Activated CD8-positive, alpha-beta T cell treated with anti-CD3 and anti-CD28 coated beads for 36 hours (primary cell): ENCODE measurements around the gene DOCK3. TPM values are rescaled to one million over a fixed set of nuclear protein-coding genes. Genes with fewer than 3 reads are reported as not detected.
A peak's percentile ranks its signal among the peaks of the same experiment; 100 is the strongest.
"Not testable (repeated sequence)": the region's sequence is repeated elsewhere in the genome, so short reads cannot be mapped to it uniquely, and the experiment has no call there.

Experiments
- ATAC-seq: fragments of 200-7000 bp; cut with Tn5 transposase; one replicate; pipeline ENCODE4 v1.10.0; 2021; ENCODE audit warnings: mild to moderate bottlenecking, moderate library complexity
- CTCF ChIA-PET: fragments of 350-600 bp; sonication (Branson Sonifier 250); formaldehyde crosslinking; loops from one replicate; lab custom pipeline; 2021; ENCODE audit warnings: antibody characterized with exemption; lab: Charles Lee
- POLR2A ChIA-PET: fragments of 350-600 bp; sonication (Branson Sonifier 250); formaldehyde crosslinking; loops from one replicate; lab custom pipeline; 2021; ENCODE audit warnings: antibody characterized with exemption; lab: Charles Lee
- DNase-seq: peaks from one replicate; pipeline ENCODE4 v3.0.0-alpha.2; 2020
- H3K27ac Mint-ChIP-seq: one replicate; pipeline ENCODE4 v1.8.0; 2021; ENCODE audit warnings: mild to moderate bottlenecking, mixed read lengths
- H3K27me3 Mint-ChIP-seq: one replicate; pipeline ENCODE4 v1.8.0; 2021; ENCODE audit warnings: mixed read lengths
- H3K36me3 Mint-ChIP-seq: one replicate; pipeline ENCODE4 v1.8.0; 2021; ENCODE audit warnings: low read depth, mixed read lengths
- H3K4me1 Mint-ChIP-seq: one replicate; pipeline ENCODE4 v1.8.0; 2021; ENCODE audit warnings: low read depth, mixed read lengths
- H3K4me3 Mint-ChIP-seq: one replicate; pipeline ENCODE4 v1.8.0; 2021; ENCODE audit warnings: mild to moderate bottlenecking, moderate library complexity, mixed read lengths
- H3K9me3 Mint-ChIP-seq: one replicate; pipeline ENCODE4 v1.8.0; 2021; ENCODE audit warnings: mixed read lengths
- intact Hi-C: fragments of 100-400 bp; cut with micrococcal nuclease; formaldehyde crosslinking; loops from one replicate; pipeline ENCODE4 v1.10.0; 2022
- total RNA-seq, 2 experiments: library from RNA; stranded (reverse); gene quantifications; one replicate each; pipeline ENCODE4 v1.2.3, GENCODE V29; 2021
- TF ChIP-seq, protein P1 (sequence below): fragments of 200-600 bp; IDR thresholded peaks from one replicate; pipeline ENCODE4 v1.8.0; 2022; ENCODE audit warnings: antibody characterized with exemption, mild to moderate bottlenecking

Gene DOCK3
- total RNA-seq, 2 experiments from 2014 or later = 3.6 to 4.2 TPM

DNA sequence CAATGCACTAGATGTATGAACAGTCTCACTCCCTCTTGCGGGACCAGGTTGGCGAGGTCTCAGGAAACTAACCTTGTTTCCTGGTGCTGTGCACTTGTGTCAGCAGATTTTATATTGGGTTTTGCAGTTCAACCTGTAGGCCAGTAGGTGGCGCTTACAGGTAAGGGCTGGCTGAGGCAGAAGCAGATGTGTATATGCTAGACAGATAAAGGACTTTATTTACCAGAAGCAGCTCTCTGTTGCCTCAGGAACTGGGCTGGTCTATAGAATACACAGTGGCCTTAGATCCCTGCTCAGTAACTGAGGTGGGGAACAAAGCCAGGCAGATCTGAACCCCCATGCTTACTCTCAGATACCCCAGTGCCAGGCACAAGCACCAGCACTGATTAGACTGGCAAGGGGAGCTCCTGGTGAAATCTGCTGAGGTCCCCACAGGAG, 296.8 kb downstream of the DOCK3 start:
- Mint-ChIP-seq H3K9me3 (peaks cover 4% of the 10 kb centered on the region), H3K4me3 (no peak overlapping the region), H3K27me3 (peaks cover 1% of the 10 kb centered on the region), H3K27ac (no peak overlapping the region), H3K36me3 (peaks cover 3% of the 10 kb centered on the region), H3K4me1 (peaks cover 18% of the 10 kb centered on the region)
- intact Hi-C loops = loop anchor here (2.0 kb wide), 1 partner anchor 401 kb away; no protein-coding TSS in a partner anchor
- TF ChIP-seq, protein P1, sequence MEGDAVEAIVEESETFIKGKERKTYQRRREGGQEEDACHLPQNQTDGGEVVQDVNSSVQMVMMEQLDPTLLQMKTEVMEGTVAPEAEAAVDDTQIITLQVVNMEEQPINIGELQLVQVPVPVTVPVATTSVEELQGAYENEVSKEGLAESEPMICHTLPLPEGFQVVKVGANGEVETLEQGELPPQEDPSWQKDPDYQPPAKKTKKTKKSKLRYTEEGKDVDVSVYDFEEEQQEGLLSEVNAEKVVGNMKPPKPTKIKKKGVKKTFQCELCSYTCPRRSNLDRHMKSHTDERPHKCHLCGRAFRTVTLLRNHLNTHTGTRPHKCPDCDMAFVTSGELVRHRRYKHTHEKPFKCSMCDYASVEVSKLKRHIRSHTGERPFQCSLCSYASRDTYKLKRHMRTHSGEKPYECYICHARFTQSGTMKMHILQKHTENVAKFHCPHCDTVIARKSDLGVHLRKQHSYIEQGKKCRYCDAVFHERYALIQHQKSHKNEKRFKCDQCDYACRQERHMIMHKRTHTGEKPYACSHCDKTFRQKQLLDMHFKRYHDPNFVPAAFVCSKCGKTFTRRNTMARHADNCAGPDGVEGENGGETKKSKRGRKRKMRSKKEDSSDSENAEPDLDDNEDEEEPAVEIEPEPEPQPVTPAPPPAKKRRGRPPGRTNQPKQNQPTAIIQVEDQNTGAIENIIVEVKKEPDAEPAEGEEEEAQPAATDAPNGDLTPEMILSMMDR = peak; percentile 90
- ATAC-seq = peak; percentile 97
- CTCF ChIA-PET = interaction anchor here (0.6 to 3.7 kb wide), 43 partner anchors 9 to 416 kb away, joined by 3 to 38 read pairs (median 4); partner anchors contain the start of gene MANF
- peak; percentile 60 for DNase-seq
- POLR2A ChIA-PET = no interaction called here

DNA sequence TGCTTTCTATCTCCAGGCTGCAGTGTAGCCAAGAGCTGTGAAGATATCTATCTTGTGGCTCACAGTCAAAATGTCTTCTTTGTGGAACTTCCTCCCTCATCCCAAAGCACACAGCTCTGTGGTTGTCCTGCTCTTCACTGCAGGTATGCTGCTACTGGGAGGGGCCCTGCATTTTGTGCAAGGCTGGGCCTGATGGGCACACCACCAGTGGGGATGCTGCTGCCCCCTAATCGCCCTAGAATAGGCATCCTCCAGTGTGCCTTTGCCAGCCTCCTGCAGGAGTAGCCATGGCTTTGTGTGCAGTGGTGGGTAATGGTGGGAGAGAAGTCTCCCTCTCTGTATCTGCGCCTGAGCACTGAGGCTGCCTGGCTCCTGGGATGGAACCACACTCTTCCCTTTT, 297.3 kb downstream of the DOCK3 start:
- H3K4me1 Mint-ChIP-seq = peaks cover 18% of the 10 kb centered on the region
- H3K27me3 Mint-ChIP-seq = peaks cover under 1% of the 10 kb centered on the region
- intact Hi-C loops = no loop called here
- ChIA-PET CTCF (interaction anchor here (0.6 to 3.7 kb wide), 46 partner anchors 9 to 415 kb away, joined by 3 to 38 read pairs (median 4); partner anchors contain the start of gene MANF), POLR2A (no interaction called here)
- ATAC-seq = no peak
- no peak overlapping the region for H3K4me3 Mint-ChIP-seq
- H3K27ac Mint-ChIP-seq = no peak overlapping the region
- H3K36me3 Mint-ChIP-seq = peaks cover 3% of the 10 kb centered on the region
- H3K9me3 Mint-ChIP-seq = peaks cover 4% of the 10 kb centered on the region
- TF ChIP-seq, protein P1 = no peak
- DNase-seq = no peak

DNA sequence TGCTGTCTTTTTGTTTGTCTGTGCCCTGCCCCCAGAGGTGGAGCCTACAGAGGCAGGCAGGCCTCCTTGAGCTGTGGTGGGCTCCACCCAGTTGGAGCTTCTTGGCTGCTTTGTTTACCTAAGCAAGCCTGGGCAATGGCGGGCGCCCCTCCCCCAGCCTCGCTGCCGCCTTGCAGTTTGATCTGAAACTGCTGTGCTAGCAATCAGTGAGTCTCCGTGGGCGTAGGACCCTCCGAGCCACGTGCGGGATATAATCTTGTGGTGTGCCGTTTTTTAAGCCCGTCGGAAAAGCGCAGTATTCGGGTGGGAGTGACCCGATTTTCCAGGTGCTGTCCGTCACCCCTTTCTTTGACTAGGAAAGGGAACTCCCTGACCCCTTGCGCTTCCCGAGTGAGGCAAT, 303.9 kb downstream of the DOCK3 start:
- CTCF ChIA-PET = interaction anchor here (1.4 kb wide), 1 partner anchor 11 kb away, joined by 6 read pairs; no protein-coding TSS in a partner anchor
- POLR2A ChIA-PET, H3K4me1 Mint-ChIP-seq: not testable (repeated sequence)

DNA sequence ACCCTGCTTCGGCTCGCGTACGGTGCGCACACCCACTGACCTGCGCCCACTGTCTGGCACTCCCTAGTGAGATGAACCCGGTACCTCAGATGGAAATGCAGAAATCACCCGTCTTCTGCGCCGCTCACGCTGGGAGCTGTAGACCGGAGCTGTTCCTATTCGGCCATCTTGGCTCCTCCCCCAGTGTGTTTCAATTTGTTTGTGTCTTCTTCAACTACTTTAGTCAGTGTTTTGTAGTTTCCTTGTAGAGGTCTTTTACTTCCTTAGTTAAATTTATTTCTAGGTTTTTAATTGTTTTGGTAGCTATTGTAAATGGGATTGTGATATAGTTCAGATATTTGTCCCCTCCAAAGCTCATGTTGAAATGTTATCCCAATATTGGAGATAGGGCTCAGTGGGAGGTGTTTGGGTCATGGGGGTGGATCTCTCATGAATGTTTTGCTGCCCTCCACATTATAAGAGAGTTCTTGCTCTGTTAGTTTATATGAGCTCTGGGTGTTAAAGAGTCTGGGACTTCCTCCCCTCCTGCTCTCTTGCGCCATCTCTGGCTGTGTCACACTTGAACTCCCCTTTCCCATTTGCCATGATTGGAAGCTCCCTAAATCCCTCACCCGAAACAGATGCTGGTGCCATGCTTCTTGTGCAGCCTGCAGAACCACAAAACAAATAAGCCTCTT, 304.4 kb downstream of the DOCK3 start:
- ATAC-seq (no peak), DNase-seq (no peak)
- ChIA-PET POLR2A (no interaction called here), CTCF (interaction anchor here (1.1 to 3.2 kb wide), 4 partner anchors 7 to 366 kb away, joined by 3 to 17 read pairs (median 4); no protein-coding TSS in a partner anchor)
- H3K36me3 Mint-ChIP-seq = no peaks in the 10 kb centered on the region
- no peak overlapping the region for H3K27ac Mint-ChIP-seq
- H3K27me3 Mint-ChIP-seq = no peaks in the 10 kb centered on the region
- intact Hi-C loops = no loop called here
- H3K4me1 Mint-ChIP-seq = no peaks in the 10 kb centered on the region
- H3K4me3 Mint-ChIP-seq = no peak overlapping the region
- peaks cover 1% of the 10 kb centered on the region for H3K9me3 Mint-ChIP-seq
- TF ChIP-seq, protein P1 = no peak

More for the DNA sequence above, 303.9 kb downstream of the DOCK3 start:
- ATAC-seq, H3K4me3 Mint-ChIP-seq, H3K27me3 Mint-ChIP-seq, H3K36me3 Mint-ChIP-seq, DNase-seq, intact Hi-C loops, H3K27ac Mint-ChIP-seq, H3K9me3 Mint-ChIP-seq: not testable (repeated sequence)

DNA sequence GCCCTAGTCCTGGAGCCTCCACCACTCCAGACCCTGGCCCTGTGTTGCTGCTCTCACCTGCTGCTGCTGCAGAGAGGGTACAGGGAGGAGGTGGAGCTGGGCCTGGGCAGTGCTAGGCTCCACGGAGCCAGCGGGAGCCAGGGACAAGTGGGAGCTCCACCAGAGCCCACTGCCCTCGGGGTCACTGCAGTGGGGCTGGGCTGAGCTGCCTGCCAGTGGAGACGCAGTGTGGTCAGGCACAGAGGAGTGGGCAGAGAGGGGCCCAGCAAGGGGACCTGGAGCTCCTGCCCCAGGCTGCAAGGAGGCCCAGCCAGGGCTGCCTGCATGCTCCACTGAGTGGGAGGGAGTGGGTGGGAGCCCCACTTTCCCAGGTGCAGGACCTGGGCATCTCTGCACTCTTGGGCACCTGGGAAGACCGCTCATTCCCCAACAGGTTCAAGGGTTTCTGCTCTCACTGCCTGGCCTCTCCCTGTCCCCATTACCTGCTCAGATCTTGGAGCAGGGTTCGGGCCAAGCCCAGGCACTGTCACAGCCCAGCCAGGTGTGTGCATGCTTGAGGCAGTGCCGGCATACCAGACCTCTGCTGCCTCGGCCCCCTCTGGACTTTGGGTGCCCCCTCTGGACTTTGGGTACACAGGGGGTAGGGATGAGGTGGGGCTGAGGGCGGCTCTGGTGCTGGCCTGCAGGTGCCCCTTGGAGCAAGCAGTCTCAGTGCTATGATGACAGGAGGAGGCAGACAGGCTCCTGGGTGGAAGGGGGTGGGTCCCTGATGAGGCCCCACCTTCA, 308.0 kb downstream of the DOCK3 start:
- intact Hi-C loops = no loop called here
- ChIA-PET CTCF (no interaction called here), POLR2A (no interaction called here)
- no peak overlapping the region for H3K27ac Mint-ChIP-seq
- peaks cover 1% of the 10 kb centered on the region for H3K9me3 Mint-ChIP-seq
- H3K36me3 Mint-ChIP-seq = no peaks in the 10 kb centered on the region
- H3K27me3 Mint-ChIP-seq = no peaks in the 10 kb centered on the region
- TF ChIP-seq, protein P1 = no peak
- ATAC-seq = no peak
- no peak overlapping the region for H3K4me3 Mint-ChIP-seq
- DNase-seq = no peak
- no peaks in the 10 kb centered on the region for H3K4me1 Mint-ChIP-seq
